HG03060 (cell line): Measurements from ENCODE around the gene ARF6.
"Not testable (repeated sequence)": the region's sequence is repeated elsewhere in the genome, so short reads cannot be mapped to it uniquely, and the experiment has no call there.

Experiments used
- ATAC-seq: cut with Tn5 transposase; IDR thresholded peaks from one replicate; pipeline ENCODE4 v1.9.1; 2021; ENCODE audit warnings: low read depth, moderate number of reproducible peaks; ENCODE audit not compliant: unreplicated experiment

Gene ARF6

DNA sequence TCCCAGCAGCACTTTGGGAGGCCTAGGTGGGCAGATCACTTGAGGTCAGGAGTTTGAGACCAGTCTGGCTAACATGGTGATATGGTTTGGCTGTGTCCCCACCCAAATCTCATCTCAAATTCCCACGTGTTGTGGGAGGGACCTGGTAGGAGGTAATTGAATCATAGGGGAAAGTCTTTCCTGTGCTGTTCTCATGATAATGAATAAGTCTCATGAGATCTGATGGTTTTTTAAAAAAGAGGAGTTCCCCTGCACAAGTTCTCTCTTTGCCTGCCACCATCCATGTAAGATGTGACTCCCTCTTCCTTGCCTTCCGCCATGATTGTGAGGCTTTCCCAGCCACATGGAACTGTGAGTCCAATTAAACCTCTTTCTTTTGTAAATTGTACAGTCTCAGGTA is 43.4 kb downstream of the ARF6 start:
- not testable (repeated sequence) for ATAC-seq

- ATAC-seq = not testable (repeated sequence)
Observed at GRCh38 chr14:49936882-49937281, 44.0 kb downstream of the ARF6 start.

GRCh38 chr14:49939215-49939614 is 46.3 kb downstream of the ARF6 start:
- not testable (repeated sequence) for ATAC-seq

GRCh38 chr14:49939884-49940510 is 47.1 kb downstream of the ARF6 start:
- no peak for ATAC-seq

- no peak for ATAC-seq
Observed at GRCh38 chr14:49940808-49941421, 48.0 kb downstream of the ARF6 start.

DNA sequence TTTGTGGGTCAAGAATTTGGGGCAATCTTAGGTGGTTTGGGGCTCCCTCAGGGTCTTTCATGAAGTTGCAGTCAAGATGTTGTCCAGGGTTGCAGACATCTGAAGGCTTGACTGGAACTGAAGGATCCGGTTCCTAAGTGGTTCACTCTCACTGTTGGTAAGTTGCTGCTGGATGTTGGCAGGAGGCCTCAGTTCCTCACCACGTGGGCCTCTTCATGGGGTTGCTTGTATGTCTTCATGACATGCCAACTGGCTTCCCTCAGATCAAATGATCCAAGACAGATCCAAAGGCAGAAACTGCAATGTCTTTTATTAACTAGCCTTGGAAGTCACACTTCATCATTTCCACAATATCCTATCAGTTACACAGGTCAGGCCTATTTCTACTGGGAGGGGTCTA is 49.2 kb downstream of the ARF6 start:
- ATAC-seq = no peak

GRCh38 chr14:49944501-49944900 is 51.6 kb downstream of the ARF6 start:
- no peak for ATAC-seq

GRCh38 chr14:49945448-49946319 is 52.8 kb downstream of the ARF6 start:
- ATAC-seq = no peak
